ENCODE data around the gene DERL3. TPM values are rescaled to one million over a fixed set of nuclear protein-coding genes. Genes with fewer than 3 reads are reported as not detected.

Gene DERL3
- total and polyA plus RNA-seq, 2 of the 13 experiments (the other 11 are each of a cell fraction or from before 2014, with no cell fraction given) = not detected

GRCh38 chr22:23857606-23858483 is 19.0 kb upstream of the DERL3 start, which contains the start of gene SLC2A11 (continued):
- TF ChIP-seq FOXC1 (CRISPR knock-in tag; IDR thresholded peaks at IDR 0.05; ENCODE audit: borderline replicate concordance) (no peak), ZNF230 (CRISPR knock-in tag; IDR thresholded peaks at IDR 0.05) (no peak), YEATS4 (CRISPR knock-in tag; IDR thresholded peaks at IDR 0.05; ENCODE audit: borderline replicate concordance) (peak; percentile 79), DPF2 (CRISPR knock-in tag; IDR thresholded peaks at IDR 0.05; ENCODE audit: borderline replicate concordance, low read depth) (no peak), NFIC (IDR thresholded peaks at IDR 0.05; ENCODE audit: low read length) (no peak), HIC2 (CRISPR knock-in tag; IDR thresholded peaks at IDR 0.05; ENCODE audit: low read depth) (no peak), SMAD3 (CRISPR knock-in tag; IDR thresholded peaks at IDR 0.05) (no peak), KLF15 (CRISPR knock-in tag; IDR thresholded peaks at IDR 0.05; ENCODE audit: borderline replicate concordance) (no peak), ZNF674 (CRISPR knock-in tag; IDR thresholded peaks at IDR 0.05; ENCODE audit: low read depth) (no peak), RBM39 (IDR thresholded peaks at IDR 0.05; ENCODE audit: low read depth, low read length, poor library complexity, severe bottlenecking) (no peak), JUNB (CRISPR knock-in tag; IDR thresholded peaks at IDR 0.05; ENCODE audit: borderline replicate concordance) (no peak), ZSCAN30 (CRISPR knock-in tag; IDR thresholded peaks at IDR 0.05) (no peak), JUN (CRISPR knock-in tag; IDR thresholded peaks at IDR 0.05) (no peak)
